ENCODE measurements around the gene DNAJC9. TPM values are rescaled to one million over a fixed set of nuclear protein-coding genes. Genes with fewer than 3 reads are reported as not detected.

DNAJC9 gene
- 11.3 and 30.8 TPM in 2 replicates for total RNA-seq

GRCh38 chr10:73246646-73247508, at the start of gene DNAJC9:
Gene DNAJC9, minus strand, starts transcription at chr10:73247255. Its CDS starts 66 bp downstream, at chr10:73247189.

GRCh38 chr10:73252445-73253224, 5.6 kb upstream of the DNAJC9 start, which contains the start of gene MRPS16:
Gene MRPS16, minus strand, starts transcription at chr10:73252644. Its CDS starts 162 bp downstream, at chr10:73252482.

Other genes starting within 250 kb of the DNAJC9 start
- 175 and 189 TPM in 2 replicates for gene P4HA1, start 150.4 kb downstream of the DNAJC9 start, total RNA-seq
- 1.1 and 1.4 TPM in 2 replicates for gene NUDT13, start 136.8 kb downstream of the DNAJC9 start, total RNA-seq
- 22.3 and 28.8 TPM in 2 replicates for gene ECD, start 79.2 kb downstream of the DNAJC9 start, total RNA-seq
- 6.9 and 9.6 TPM in 2 replicates for gene FAM149B1, start 79.1 kb downstream of the DNAJC9 start, total RNA-seq
- gene MRPS16, start 5.4 kb upstream of the DNAJC9 start, total RNA-seq = 46.5 and 60.0 TPM in 2 replicates
- 0.13 and 0.64 TPM in 2 replicates for gene CFAP70, start 111.6 kb upstream of the DNAJC9 start, total RNA-seq
- gene ANXA7, start 166.8 kb upstream of the DNAJC9 start, total RNA-seq = 45.6 and 75.9 TPM in 2 replicates
- 0.39 and 0.96 TPM in 2 replicates for gene MSS51, start 186.3 kb upstream of the DNAJC9 start, total RNA-seq
- gene PPP3CB, start 248.8 kb upstream of the DNAJC9 start, total RNA-seq = 20.7 and 22.8 TPM in 2 replicates

Data from epithelial cell of alveolus of lung (primary cell).